OCI-LY1 (cell line): ENCODE measurements around the gene LUZP1.

ENCODE experiments used
- H2AFZ ChIP-seq: fragments of 200-600 bp; sonication (generic), shearing (Covaris generic); 2 replicates; pipeline ENCODE4 v1.6.0; 2014; ENCODE audit warnings: antibody characterized with exemption, mild to moderate bottlenecking, low read length
- H3F3A ChIP-seq: fragments of 200-600 bp; sonication (generic), shearing (Covaris generic); 2 replicates; pipeline ENCODE4 v1.6.0; 2014; ENCODE audit warnings: mild to moderate bottlenecking, antibody characterized with exemption, low read length, moderate library complexity; ENCODE audit not compliant: insufficient read depth
- H3K27ac ChIP-seq: fragments of 200-600 bp; sonication (generic); 2 replicates; pipeline ENCODE4 v1.5.1; 2014; ENCODE audit warnings: low read length, mixed run types, mild to moderate bottlenecking, low read depth; ENCODE audit not compliant: poor library complexity, severe bottlenecking
- H3K27me3 ChIP-seq: fragments of 200-600 bp; sonication (generic); 2 replicates; pipeline ENCODE4 v1.6.0; 2014; ENCODE audit warnings: antibody characterized with exemption, mild to moderate bottlenecking, low read length, moderate library complexity; ENCODE audit not compliant: insufficient read depth
- H3K36me3 ChIP-seq: fragments of 200-600 bp; sonication (generic); 2 replicates; pipeline ENCODE4 v1.6.1; 2014; ENCODE audit warnings: mild to moderate bottlenecking, antibody characterized with exemption, low read length, moderate library complexity, mixed read lengths; ENCODE audit not compliant: insufficient read depth
- H3K4me1 ChIP-seq: fragments of 200-600 bp; sonication (generic); 2 replicates; pipeline ENCODE4 v1.5.1; 2014; ENCODE audit warnings: mild to moderate bottlenecking, low read length, moderate library complexity; ENCODE audit not compliant: insufficient read depth, severe bottlenecking
- H3K4me2 ChIP-seq: fragments of 200-600 bp; sonication (generic), shearing (Covaris generic); 2 replicates; pipeline ENCODE4 v1.6.1; 2014; ENCODE audit warnings: low read length
- H3K4me3 ChIP-seq: fragments of 200-600 bp; sonication (generic); 2 replicates; pipeline ENCODE4 v1.5.1; 2014; ENCODE audit warnings: low read length, low read depth, mild to moderate bottlenecking, mixed read lengths; ENCODE audit not compliant: poor library complexity, severe bottlenecking
- H3K79me2 ChIP-seq: fragments of 200-600 bp; shearing (Covaris generic); 2 replicates; pipeline ENCODE4 v1.6.1; 2016; ENCODE audit warnings: mixed run types, low read length, mixed read lengths; ENCODE audit not compliant: insufficient read depth
- H3K9ac ChIP-seq: fragments of 200-600 bp; sonication (generic), shearing (Covaris generic); 2 replicates; pipeline ENCODE4 v1.6.1; 2014; ENCODE audit warnings: mild to moderate bottlenecking, low read length, mixed read lengths
- H3K9me2 ChIP-seq: fragments of 200-600 bp; sonication (generic), shearing (Covaris generic); 2 replicates; pipeline ENCODE4 v1.6.1; 2014; ENCODE audit warnings: low read depth, mild to moderate bottlenecking, low read length, mixed read lengths
- H3K9me3 ChIP-seq: fragments of 200-600 bp; shearing (Covaris generic); 2 replicates; pipeline ENCODE4 v1.6.1; 2014; ENCODE audit warnings: low read length, mixed read lengths
- H4K20me1 ChIP-seq: fragments of 200-600 bp; sonication (generic), shearing (Covaris generic); 2 replicates; pipeline ENCODE4 v1.6.0; 2016; ENCODE audit warnings: mild to moderate bottlenecking, low read length; ENCODE audit not compliant: insufficient read depth
- CTCF ChIP-seq: fragments of 200-600 bp; sonication (generic), shearing (Covaris generic); IDR thresholded peaks from 2 replicates; pipeline ENCODE4 v1.5.1; 2017; ENCODE audit warnings: mild to moderate bottlenecking, antibody characterized with exemption, low read length, moderate library complexity, mixed read lengths
- EZH2 ChIP-seq: fragments of 200-600 bp; sonication (generic), shearing (Covaris generic); IDR thresholded peaks from 2 replicates; pipeline ENCODE4 v1.8.0; 2017; ENCODE audit warnings: borderline replicate concordance, mixed run types, mild to moderate bottlenecking, antibody characterized with exemption, low read length, moderate library complexity, mixed read lengths

LUZP1 gene

DNA sequence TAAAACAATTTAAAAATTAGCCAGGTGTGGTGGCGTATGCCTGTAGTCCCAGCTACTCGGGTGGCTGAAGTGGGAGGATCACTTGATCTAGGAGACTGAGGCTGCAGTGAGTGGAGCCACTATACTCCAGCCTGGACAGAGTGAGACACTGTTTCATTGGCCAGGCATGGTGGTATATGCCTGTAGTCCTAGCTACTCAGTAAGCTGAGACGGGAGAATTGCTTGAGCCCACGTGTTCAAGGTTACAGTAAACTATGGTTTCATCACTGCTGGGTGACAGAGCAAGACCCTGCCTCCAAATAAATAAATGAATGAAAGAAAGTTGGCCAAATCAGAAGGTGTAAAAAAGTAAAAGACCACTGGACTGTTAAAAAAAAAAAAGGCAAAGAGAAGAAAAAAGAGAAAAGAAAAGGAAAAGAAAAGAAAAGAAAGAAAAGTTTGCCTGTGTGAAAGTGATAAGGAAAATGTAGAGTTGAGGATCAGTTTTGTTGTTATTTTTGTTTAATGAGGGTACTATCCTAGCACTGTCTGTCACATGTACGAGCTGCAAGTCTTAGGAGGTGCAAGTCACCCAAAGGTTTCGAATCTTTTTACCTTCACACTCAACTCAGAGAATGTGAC is 52.3 kb downstream of the LUZP1 start:
- Histone ChIP-seq H3F3A (no peaks in the 10 kb centered on the region), H3K9me3 (no peaks in the 10 kb centered on the region), H3K9me2 (no peaks in the 10 kb centered on the region), H3K27me3 (no peaks in the 10 kb centered on the region), H3K79me2 (no peaks in the 10 kb centered on the region), H3K4me1 (no peaks in the 10 kb centered on the region), H3K27ac (no peak overlapping the region), H4K20me1 (no peaks in the 10 kb centered on the region), H3K4me3 (no peak overlapping the region), H3K4me2 (no peak overlapping the region), H2AFZ (no peak overlapping the region), H3K9ac (no peak overlapping the region), H3K36me3 (no peaks in the 10 kb centered on the region)
- TF ChIP-seq CTCF (no peak), EZH2 (no peak)

DNA sequence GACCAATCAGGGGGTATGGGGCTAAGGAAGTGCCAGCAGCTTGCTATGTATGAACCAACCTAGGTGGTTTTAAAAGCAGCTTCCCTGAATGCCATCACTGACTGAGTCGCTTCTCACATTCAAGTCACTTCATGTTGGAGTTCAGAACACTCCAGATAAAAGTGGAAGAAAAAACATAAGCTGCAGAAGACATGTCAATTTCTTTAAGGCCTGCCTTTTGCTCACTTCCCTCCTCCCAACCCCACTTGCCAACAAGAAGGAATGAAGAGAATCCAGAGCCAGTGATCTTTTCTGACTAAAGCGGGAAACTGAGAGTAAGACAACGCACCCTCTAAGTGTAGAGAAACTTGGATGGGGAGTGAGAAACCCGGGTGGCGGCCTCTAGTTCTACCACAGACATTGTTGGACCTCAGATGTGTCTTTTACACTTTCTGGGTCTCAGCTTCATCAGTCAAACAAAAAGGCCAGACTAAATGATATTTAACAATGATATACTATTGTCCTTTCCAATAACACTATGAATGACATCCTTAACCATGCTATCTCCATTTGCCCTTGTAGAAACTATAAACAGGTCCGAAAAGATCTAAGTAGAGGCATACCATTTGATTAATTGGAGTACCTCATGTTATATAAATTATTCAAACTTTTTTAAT is 54.1 kb downstream of the LUZP1 start:
- Histone ChIP-seq H3K4me2 (no peak overlapping the region), H3K9ac (no peak overlapping the region), H3K36me3 (no peaks in the 10 kb centered on the region), H3K27me3 (no peaks in the 10 kb centered on the region), H3K4me1 (no peaks in the 10 kb centered on the region), H3F3A (no peaks in the 10 kb centered on the region), H3K4me3 (no peak overlapping the region), H3K27ac (no peak overlapping the region), H3K9me2 (no peaks in the 10 kb centered on the region), H4K20me1 (no peaks in the 10 kb centered on the region), H2AFZ (no peak overlapping the region), H3K79me2 (no peaks in the 10 kb centered on the region), H3K9me3 (no peaks in the 10 kb centered on the region)
- TF ChIP-seq EZH2 (no peak), CTCF (no peak)

DNA sequence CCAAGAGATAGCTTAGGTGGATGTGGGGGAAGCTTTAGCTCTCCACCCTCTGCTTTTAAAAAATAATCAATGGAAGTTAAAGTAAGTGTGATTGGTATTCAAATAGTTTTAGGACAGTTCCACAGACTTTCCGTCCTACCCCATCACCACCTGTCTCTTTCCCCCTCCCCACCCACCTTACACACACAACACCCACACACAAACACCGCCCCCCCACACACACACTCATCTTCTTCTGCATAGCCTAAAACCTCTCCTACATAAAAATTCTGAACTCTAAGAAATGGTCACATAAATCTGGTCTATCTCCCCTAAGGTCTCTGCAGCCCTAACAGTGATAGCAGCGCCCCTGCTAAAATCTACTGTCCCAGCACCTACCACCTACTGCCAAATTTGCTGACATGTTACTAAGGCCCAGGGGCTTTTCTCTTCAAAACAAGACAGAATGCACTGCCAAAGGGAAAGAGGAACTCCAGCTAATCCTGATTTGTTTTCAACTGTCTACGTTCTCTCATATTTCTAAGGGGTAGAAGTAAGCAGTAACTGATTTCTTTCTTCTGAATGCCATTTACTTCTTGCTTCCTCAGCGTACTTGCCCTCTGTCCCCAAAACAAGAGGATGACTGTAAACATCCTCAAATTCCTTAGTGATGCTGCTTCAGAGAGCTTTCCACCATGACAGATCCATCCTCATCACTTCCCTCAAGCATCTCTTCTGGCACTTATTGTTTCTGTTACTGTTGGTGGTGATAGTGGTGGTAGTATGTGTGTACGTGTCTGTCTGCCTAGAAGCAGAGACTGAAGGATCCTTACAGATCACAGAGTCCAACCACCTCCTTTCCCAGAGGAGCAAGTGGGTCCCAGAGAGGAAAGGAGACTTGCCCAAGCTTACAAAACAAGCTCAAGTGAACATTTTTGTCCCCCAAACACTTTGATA is 56.8 kb downstream of the LUZP1 start:
- Histone ChIP-seq H2AFZ (no peak overlapping the region), H3K36me3 (no peaks in the 10 kb centered on the region), H3K79me2 (no peaks in the 10 kb centered on the region)

More for the DNA sequence above, 56.8 kb downstream of the LUZP1 start:
- Histone ChIP-seq H3K9me3 (no peaks in the 10 kb centered on the region), H3K27me3 (no peaks in the 10 kb centered on the region), H3K27ac (no peak overlapping the region), H3K4me1 (no peaks in the 10 kb centered on the region), H3F3A (no peaks in the 10 kb centered on the region), H3K4me2 (no peak overlapping the region), H3K9me2 (no peaks in the 10 kb centered on the region), H3K4me3 (no peak overlapping the region), H3K9ac (no peak overlapping the region), H4K20me1 (no peaks in the 10 kb centered on the region)
- no peak for TF ChIP-seq EZH2
